GM23248 (cell line): ENCODE data around the gene DNAJB8. TPM values are rescaled to one million over a fixed set of nuclear protein-coding genes. Genes with fewer than 3 reads are reported as not detected.
A peak's percentile ranks its signal among the peaks of the same experiment; 100 is the strongest.

Experiments used
- DNase-seq: peaks from one replicate; pipeline ENCODE4 v3.0.0-alpha.2; 2015
- H2AFZ ChIP-seq: fragments of 200-600 bp; sonication (generic); 2 replicates; pipeline ENCODE4 v1.6.1; 2016; ENCODE audit warnings: antibody characterized with exemption
- H3F3A ChIP-seq: fragments of 200-600 bp; sonication (generic); 2 replicates; pipeline ENCODE4 v1.6.1; 2016; ENCODE audit warnings: mild to moderate bottlenecking, antibody characterized with exemption, mixed run types; ENCODE audit not compliant: insufficient read depth
- H3K27ac ChIP-seq: fragments of 200-600 bp; sonication (generic); 2 replicates; pipeline ENCODE4 v1.5.1; 2016; ENCODE audit warnings: mild to moderate bottlenecking
- H3K27me3 ChIP-seq: fragments of 200-600 bp; sonication (generic); replicated peaks from 2 replicates; pipeline ENCODE4 v1.6.1; 2016; ENCODE audit warnings: mild to moderate bottlenecking; ENCODE audit not compliant: insufficient read depth
- H3K36me3 ChIP-seq: fragments of 200-600 bp; sonication (generic); 2 replicates; pipeline ENCODE4 v1.6.1; 2016; ENCODE audit warnings: low read depth, mild to moderate bottlenecking
- H3K4me1 ChIP-seq: fragments of 200-600 bp; sonication (generic); 2 replicates; pipeline ENCODE4 v1.6.1; 2016; ENCODE audit warnings: mild to moderate bottlenecking; ENCODE audit not compliant: insufficient read depth
- H3K4me2 ChIP-seq: fragments of 200-600 bp; sonication (generic); one replicate; pipeline ENCODE4 v1.6.1; 2016; ENCODE audit warnings: mild to moderate bottlenecking; ENCODE audit not compliant: unreplicated experiment
- H3K4me3 ChIP-seq: fragments of 200-600 bp; sonication (generic); 2 replicates; pipeline ENCODE4 v1.5.1; 2016; ENCODE audit warnings: mild to moderate bottlenecking
- H3K79me2 ChIP-seq: fragments of 200-600 bp; sonication (generic); 2 replicates; pipeline ENCODE4 v1.6.1; 2016; ENCODE audit warnings: mild to moderate bottlenecking; ENCODE audit not compliant: insufficient read depth
- H3K9ac ChIP-seq: fragments of 200-600 bp; sonication (generic); 2 replicates; pipeline ENCODE4 v1.6.1; 2016; ENCODE audit warnings: mild to moderate bottlenecking
- H3K9me2 ChIP-seq: fragments of 200-600 bp; sonication (generic); 2 replicates; pipeline ENCODE4 v1.6.1; 2016; ENCODE audit warnings: mixed run types, mild to moderate bottlenecking, moderate library complexity; ENCODE audit not compliant: insufficient read depth
- H3K9me3 ChIP-seq: fragments of 200-600 bp; sonication (generic); one replicate; pipeline ENCODE4 v1.6.1; 2017; ENCODE audit warnings: low read depth
- H4K20me1 ChIP-seq: fragments of 200-600 bp; sonication (generic); 2 replicates; pipeline ENCODE4 v1.6.0; 2016; ENCODE audit not compliant: insufficient read depth
- EZH2 ChIP-seq: fragments of 200-600 bp; sonication (generic); IDR thresholded peaks from 2 replicates; pipeline ENCODE4 v1.6.1; 2018; ENCODE audit warnings: antibody characterized with exemption, mild to moderate bottlenecking; ENCODE audit not compliant: insufficient read depth, poor library complexity, severe bottlenecking
- EZH2phosphoT487 ChIP-seq: fragments of 200-600 bp; sonication (generic); IDR thresholded peaks from 2 replicates; pipeline ENCODE4 v1.6.1; 2018; ENCODE audit warnings: antibody characterized with exemption, moderate library complexity, mild to moderate bottlenecking, low read depth; ENCODE audit not compliant: insufficient read depth
- WGBS, 2 experiments: methylation state at CpG; one replicate each; pipeline ENCODE4 v1.1.6; 2015 to 2017; ENCODE audit warnings: low lambda C conversion rate in 2 of 2, low coverage in 1 of 2; ENCODE audit errors: missing lambda C conversion rate in 2 of 2; 5-methylcytosine and 5-hydroxymethylcytosine counted together
- in situ Hi-C: fragments of 300-500 bp; cut with MboI; formaldehyde crosslinking; loops from 2 replicates; pipeline ENCODE4 v1.15.0; 2020
- polyA plus RNA-seq: library from polyadenylated mRNA; unstranded; fragments of >200 nt; fragmentation: Nextera tagmentation; extraction: Ambion mirVana; gene quantifications from 2 replicates; pipeline ENCODE4 v1.2.1, GENCODE V29; 2016
- total RNA-seq: library from RNA; depleted of rRNA; stranded (reverse); fragments of >200 nt; shearing (Covaris generic); gene quantifications from 2 replicates; pipeline ENCODE4 v1.2.3, GENCODE V29; 2014

Gene DNAJB8
- total and polyA plus RNA-seq, 2 experiments from 2014 or later: not detected

DNA sequence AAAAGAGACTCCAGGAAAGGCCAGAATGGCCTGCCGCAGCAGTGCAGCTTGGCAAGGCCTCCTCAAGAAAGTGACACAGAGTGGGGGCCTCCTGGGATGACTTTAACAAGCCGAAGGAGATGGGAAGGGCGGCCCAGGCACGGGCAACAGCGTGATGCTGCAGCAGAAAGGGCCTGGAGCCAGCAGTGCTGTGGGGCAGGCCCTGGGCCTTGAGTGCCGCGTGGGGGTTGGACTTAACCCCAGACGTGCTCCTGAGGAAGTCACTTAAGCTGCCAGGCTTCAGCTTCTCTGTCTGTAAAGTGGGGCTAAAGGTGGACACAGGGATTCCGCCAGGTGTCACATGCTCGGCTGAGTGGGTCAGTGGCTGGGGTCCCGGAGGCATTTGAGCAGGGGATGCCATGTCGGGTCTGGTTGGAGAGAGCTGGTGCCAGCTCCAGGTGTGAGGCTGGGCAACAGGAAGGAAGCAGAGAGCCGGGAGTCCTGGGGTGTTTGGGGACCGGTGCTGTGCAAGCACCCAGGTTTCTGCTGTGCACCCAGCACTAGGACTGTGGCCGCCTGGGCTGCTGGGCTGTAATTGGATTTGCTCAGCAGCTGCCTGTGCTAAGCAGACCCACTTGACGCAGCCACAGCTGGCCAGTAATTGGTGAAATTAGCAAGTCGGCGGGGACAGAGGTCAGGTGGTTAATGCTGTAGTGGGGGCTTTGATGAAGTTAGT is 7.8 kb downstream of the DNAJB8 start:
- DNase-seq: no peak
- no peaks in the 10 kb centered on the region for H3K4me1 ChIP-seq
- no peak overlapping the region for H2AFZ ChIP-seq

DNA sequence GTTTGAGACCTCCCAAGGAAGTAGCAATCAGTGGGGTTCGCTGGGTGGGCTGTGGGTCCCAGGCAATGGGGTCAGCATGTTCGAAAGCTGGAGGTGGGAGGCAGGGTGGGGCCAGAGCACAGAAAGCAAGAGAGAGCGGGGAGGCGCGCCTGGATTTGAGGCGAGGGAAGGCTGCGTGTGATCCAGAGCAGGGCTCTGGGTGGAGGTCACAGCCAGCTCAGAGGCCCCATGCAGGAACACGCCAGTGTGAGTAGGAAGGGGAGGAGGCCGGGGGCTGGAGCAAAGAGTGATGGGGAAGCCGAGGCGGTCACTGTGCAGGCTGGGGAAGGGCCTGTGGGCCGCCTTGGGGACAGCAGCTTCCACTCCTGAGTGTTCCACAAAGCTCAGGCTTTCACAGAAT is 8.8 kb downstream of the DNAJB8 start:
- H3F3A ChIP-seq: no peaks in the 10 kb centered on the region
- 80 to 82% methylated on average over 12 of the region's 12 CpGs for WGBS, 2 experiments
- in situ Hi-C loops: no loop called here

More for the DNA sequence above, 7.8 kb downstream of the DNAJB8 start:
- no peak for TF ChIP-seq EZH2
- no peak for TF ChIP-seq EZH2phosphoT487
- H3K79me2 ChIP-seq: no peaks in the 10 kb centered on the region
- H3K9me3 ChIP-seq: no peaks in the 10 kb centered on the region
- in situ Hi-C loops: no loop called here
- H3K27ac ChIP-seq: no peak overlapping the region
- H3K9ac ChIP-seq: no peak overlapping the region
- no peaks in the 10 kb centered on the region for H4K20me1 ChIP-seq
- H3K4me2 ChIP-seq: no peak overlapping the region
- 59 to 63% methylated on average over 18 of the region's 18 CpGs for WGBS, 2 experiments
- H3K4me3 ChIP-seq: no peak overlapping the region
- H3K27me3 ChIP-seq: peaks cover 21% of the 10 kb centered on the region
- H3F3A ChIP-seq: no peaks in the 10 kb centered on the region
- H3K9me2 ChIP-seq: no peaks in the 10 kb centered on the region
- no peaks in the 10 kb centered on the region for H3K36me3 ChIP-seq

DNA sequence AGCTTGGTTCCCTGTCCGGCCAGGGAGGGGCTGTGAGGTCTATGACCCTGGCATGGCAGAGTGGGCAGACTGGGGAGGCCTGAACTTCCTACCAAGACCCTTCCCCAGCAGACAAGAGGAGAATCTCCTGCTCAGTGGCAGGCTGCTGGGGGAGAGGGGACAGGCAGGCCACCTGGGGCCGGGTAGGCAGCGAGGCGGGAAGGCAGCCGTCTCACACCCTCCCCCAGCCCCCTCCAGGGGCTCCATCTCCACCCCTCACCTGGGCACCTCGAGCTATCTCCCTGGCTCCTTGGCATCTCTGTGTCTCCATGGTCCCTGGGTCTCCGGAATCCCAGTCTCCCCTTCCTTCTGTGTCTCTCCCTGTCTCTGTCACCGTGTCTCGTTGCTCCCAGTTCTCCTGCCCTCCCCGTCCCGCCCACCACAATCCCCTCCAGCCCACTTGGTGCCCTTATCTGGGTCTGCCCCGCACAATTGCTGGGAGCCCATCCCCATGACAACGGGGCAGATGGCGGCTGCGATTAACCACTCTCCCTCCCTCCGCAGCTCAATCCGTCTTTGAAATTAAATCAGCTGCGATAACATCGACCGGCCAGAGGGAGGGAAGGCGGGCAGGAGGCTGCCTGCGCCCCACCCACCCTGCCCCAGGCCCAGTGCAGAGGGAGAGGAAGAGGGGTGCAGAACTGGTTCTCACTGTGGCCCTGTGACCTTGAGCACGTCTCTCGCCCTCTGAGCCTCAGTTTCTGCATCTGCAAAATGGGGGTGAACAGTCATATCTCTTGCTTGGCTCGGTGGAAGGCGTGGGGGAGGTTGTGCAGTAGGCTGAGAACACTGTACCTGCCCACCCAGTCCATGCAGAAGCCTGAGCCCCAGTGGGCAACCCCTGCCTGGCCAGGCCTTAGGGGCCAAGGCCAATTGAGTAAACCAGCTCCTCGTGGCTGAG is 9.6 kb downstream of the DNAJB8 start:
- no peak overlapping the region for H2AFZ ChIP-seq
- H3K4me1 ChIP-seq: no peaks in the 10 kb centered on the region
- no peak for DNase-seq
- no peaks in the 10 kb centered on the region for H3K79me2 ChIP-seq
- no peak overlapping the region for H3K4me3 ChIP-seq
- TF ChIP-seq EZH2phosphoT487 (no peak), EZH2 (no peak)
- in situ Hi-C loops: no loop called here
- H3K36me3 ChIP-seq: no peaks in the 10 kb centered on the region
- 35 to 37% methylated on average over 20 to 27 of the region's 27 CpGs for WGBS, 2 experiments
- H3K9ac ChIP-seq: no peak overlapping the region
- no peak overlapping the region for H3K27ac ChIP-seq
- H3K27me3 ChIP-seq: peaks cover 20% of the 10 kb centered on the region
- H3F3A ChIP-seq: no peaks in the 10 kb centered on the region
- no peaks in the 10 kb centered on the region for H4K20me1 ChIP-seq
- no peaks in the 10 kb centered on the region for H3K9me2 ChIP-seq
- no peaks in the 10 kb centered on the region for H3K9me3 ChIP-seq
- H3K4me2 ChIP-seq: no peak overlapping the region

More for the DNA sequence above, 8.8 kb downstream of the DNAJB8 start:
- H3K36me3 ChIP-seq: no peaks in the 10 kb centered on the region
- no peaks in the 10 kb centered on the region for H3K79me2 ChIP-seq
- no peak overlapping the region for H3K27ac ChIP-seq
- no peak for DNase-seq
- no peak overlapping the region for H3K4me2 ChIP-seq
- no peak overlapping the region for H3K9ac ChIP-seq
- H3K4me1 ChIP-seq: no peaks in the 10 kb centered on the region
- H4K20me1 ChIP-seq: no peaks in the 10 kb centered on the region
- H3K27me3 ChIP-seq: peaks cover 20% of the 10 kb centered on the region
- no peak overlapping the region for H3K4me3 ChIP-seq
- no peaks in the 10 kb centered on the region for H3K9me3 ChIP-seq
- TF ChIP-seq EZH2phosphoT487 (no peak), EZH2 (no peak)
- no peak overlapping the region for H2AFZ ChIP-seq
- no peaks in the 10 kb centered on the region for H3K9me2 ChIP-seq

- no peak overlapping the region for H3K4me2 ChIP-seq
- no peaks in the 10 kb centered on the region for H3K9me3 ChIP-seq
- peaks cover 20% of the 10 kb centered on the region for H3K27me3 ChIP-seq
- TF ChIP-seq EZH2 (no peak), EZH2phosphoT487 (no peak)
- DNase-seq: peak; percentile 34
- no peak overlapping the region for H3K27ac ChIP-seq
- 57 to 64% methylated on average over 15 to 16 of the region's 16 CpGs for WGBS, 2 experiments
- H3K79me2 ChIP-seq: no peaks in the 10 kb centered on the region
- no peaks in the 10 kb centered on the region for H3K36me3 ChIP-seq
- H4K20me1 ChIP-seq: no peaks in the 10 kb centered on the region
- H3K4me3 ChIP-seq: no peak overlapping the region
- no peaks in the 10 kb centered on the region for H3F3A ChIP-seq
- in situ Hi-C loops: no loop called here
- H3K9me2 ChIP-seq: no peaks in the 10 kb centered on the region
- no peak overlapping the region for H3K9ac ChIP-seq
- H2AFZ ChIP-seq: no peak overlapping the region
- no peaks in the 10 kb centered on the region for H3K4me1 ChIP-seq
These were observed 10.6 kb downstream of the DNAJB8 start for GRCh38 chr3:128455786-128456748.
